Nephron progenitor cell (in vitro differentiated cells): ENCODE data around the gene LRRC4C.

Experiments
- DNase-seq: peaks from one replicate; pipeline ENCODE4 v3.0.0; 2021
- H3K27ac Mint-ChIP-seq: 2 replicates; pipeline ENCODE4 v1.8.0; 2021; ENCODE audit warnings: mild to moderate bottlenecking, moderate library complexity, mixed read lengths
- H3K27me3 Mint-ChIP-seq: 2 replicates; pipeline ENCODE4 v1.8.0; 2021; ENCODE audit warnings: mild to moderate bottlenecking, low read depth, mixed read lengths; ENCODE audit not compliant: poor library complexity
- H3K36me3 Mint-ChIP-seq: 2 replicates; pipeline ENCODE4 v1.8.0; 2021; ENCODE audit warnings: low read depth, mixed read lengths
- H3K4me1 Mint-ChIP-seq: 2 replicates; pipeline ENCODE4 v1.8.0; 2021; ENCODE audit warnings: mixed read lengths
- H3K4me3 Mint-ChIP-seq: 2 replicates; pipeline ENCODE4 v1.8.0; 2021; ENCODE audit warnings: mild to moderate bottlenecking, moderate library complexity, mixed read lengths
- H3K9me3 Mint-ChIP-seq: 2 replicates; pipeline ENCODE4 v1.8.0; 2021; ENCODE audit warnings: mild to moderate bottlenecking, moderate library complexity, mixed read lengths
- CTCF ChIP-seq: fragments of 200-600 bp; sonication (generic); IDR thresholded peaks from 2 replicates; pipeline ENCODE4 v1.5.0; 2021; ENCODE audit warnings: antibody characterized with exemption

Gene LRRC4C

GRCh38 chr11:41398175-41398574, 61.3 kb downstream of the LRRC4C start:
- no peak for DNase-seq
- Mint-ChIP-seq H3K27ac (no peak overlapping the region), H3K36me3 (no peaks in the 10 kb centered on the region), H3K9me3 (no peaks in the 10 kb centered on the region), H3K4me1 (peaks cover 4% of the 10 kb centered on the region), H3K4me3 (no peak overlapping the region), H3K27me3 (no peaks in the 10 kb centered on the region)
- no peak for TF ChIP-seq CTCF

- Mint-ChIP-seq H3K27ac (no peak overlapping the region), H3K4me3 (no peak overlapping the region), H3K9me3 (no peaks in the 10 kb centered on the region)
Measured at GRCh38 chr11:41394521-41395195, 64.8 kb downstream of the LRRC4C start.

GRCh38 chr11:41392596-41392995, 66.9 kb downstream of the LRRC4C start:
- Mint-ChIP-seq H3K36me3 (no peaks in the 10 kb centered on the region), H3K27ac (no peak overlapping the region), H3K27me3 (no peaks in the 10 kb centered on the region), H3K4me1 (peaks cover 14% of the 10 kb centered on the region), H3K9me3 (no peaks in the 10 kb centered on the region), H3K4me3 (no peak overlapping the region)
- no peak for TF ChIP-seq CTCF
- no peak for DNase-seq

More at GRCh38 chr11:41394521-41395195, 64.8 kb downstream of the LRRC4C start:
- Mint-ChIP-seq H3K4me1 (peaks cover 14% of the 10 kb centered on the region), H3K27me3 (no peaks in the 10 kb centered on the region), H3K36me3 (no peaks in the 10 kb centered on the region)
- no peak for TF ChIP-seq CTCF
- DNase-seq: no peak

- Mint-ChIP-seq H3K9me3 (no peaks in the 10 kb centered on the region), H3K4me1 (peaks cover 14% of the 10 kb centered on the region), H3K27me3 (no peaks in the 10 kb centered on the region), H3K36me3 (no peaks in the 10 kb centered on the region), H3K4me3 (no peak overlapping the region), H3K27ac (no peak overlapping the region)
- no peak for DNase-seq
- no peak for TF ChIP-seq CTCF
Measured at GRCh38 chr11:41389623-41390130, 69.8 kb downstream of the LRRC4C start.

GRCh38 chr11:41384329-41384728, 75.1 kb downstream of the LRRC4C start:
- no peak for TF ChIP-seq CTCF

GRCh38 chr11:41383768-41384167, 75.7 kb downstream of the LRRC4C start:
- H3K27me3 Mint-ChIP-seq: no peaks in the 10 kb centered on the region
- no peaks in the 10 kb centered on the region for H3K36me3 Mint-ChIP-seq
- H3K27ac Mint-ChIP-seq: no peak overlapping the region
- no peak for TF ChIP-seq CTCF
- no peaks in the 10 kb centered on the region for H3K4me1 Mint-ChIP-seq
- no peaks in the 10 kb centered on the region for H3K9me3 Mint-ChIP-seq
- H3K4me3 Mint-ChIP-seq: no peak overlapping the region
- DNase-seq: no peak

More at GRCh38 chr11:41384329-41384728, 75.1 kb downstream of the LRRC4C start:
- DNase-seq: no peak
- no peaks in the 10 kb centered on the region for H3K4me1 Mint-ChIP-seq
- H3K27me3 Mint-ChIP-seq: no peaks in the 10 kb centered on the region
- H3K27ac Mint-ChIP-seq: no peak overlapping the region
- H3K4me3 Mint-ChIP-seq: no peak overlapping the region
- H3K9me3 Mint-ChIP-seq: no peaks in the 10 kb centered on the region
- no peaks in the 10 kb centered on the region for H3K36me3 Mint-ChIP-seq
